HG02885 (cell line): ENCODE data around the gene POLK.
"Not testable (repeated sequence)": the region's sequence is repeated elsewhere in the genome, so short reads cannot be mapped to it uniquely, and the experiment has no call there.

Experiments
- ATAC-seq: cut with Tn5 transposase; IDR thresholded peaks from one replicate; pipeline ENCODE4 v1.9.1; 2021; ENCODE audit warnings: mild to moderate bottlenecking; ENCODE audit not compliant: unreplicated experiment, poor library complexity

Gene POLK

GRCh38 chr5:75603371-75603770 lies 91.7 kb downstream of the POLK start:
- no peak for ATAC-seq

GRCh38 chr5:75603821-75604220 lies 92.1 kb downstream of the POLK start:
- no peak for ATAC-seq

DNA sequence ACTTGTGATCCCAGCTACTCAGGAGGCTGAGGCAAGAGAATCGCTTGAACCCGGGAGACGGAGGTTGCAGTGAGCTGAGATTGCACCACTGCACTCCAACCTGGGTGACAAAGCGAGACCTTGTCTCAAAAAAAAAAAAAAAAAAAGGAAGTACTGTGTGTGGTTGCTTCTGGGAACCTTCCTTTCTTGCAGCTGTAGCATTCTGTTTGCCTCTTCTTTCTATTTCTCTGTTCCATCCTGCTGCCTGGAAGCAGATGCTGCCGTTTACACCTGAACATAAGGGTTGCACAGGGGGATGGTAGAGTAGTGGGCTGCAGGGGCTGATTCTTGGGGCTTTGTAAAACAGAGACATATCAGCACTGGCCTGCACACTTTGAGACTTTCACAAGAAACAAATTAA lies 95.7 kb downstream of the POLK start:
- not testable (repeated sequence) for ATAC-seq

- ATAC-seq, result no peak
Measured at GRCh38 chr5:75608870-75609269, 97.2 kb downstream of the POLK start.

GRCh38 chr5:75610201-75610600 lies 98.5 kb downstream of the POLK start:
- ATAC-seq, result no peak

DNA sequence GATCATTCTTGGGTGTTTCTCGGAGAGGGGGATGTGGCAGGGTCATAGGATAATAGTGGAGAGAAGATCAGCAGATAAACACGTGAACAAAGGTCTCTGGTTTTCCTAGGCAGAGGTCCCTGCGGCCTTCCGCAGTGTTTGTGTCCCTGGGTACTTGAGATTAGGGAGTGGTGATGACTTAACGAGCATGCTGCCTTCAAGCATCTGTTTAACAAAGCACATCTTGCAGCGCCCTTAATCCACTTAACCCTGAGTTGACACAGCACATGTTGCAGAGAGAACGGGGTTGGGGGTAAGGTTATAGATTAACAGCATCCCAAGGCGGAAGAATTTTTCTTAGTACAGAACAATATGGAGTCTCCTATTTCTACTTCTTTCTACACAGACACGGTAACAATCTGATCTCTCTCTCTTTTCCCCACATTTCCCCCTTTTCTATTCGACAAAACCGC lies 99.2 kb downstream of the POLK start:
- not testable (repeated sequence) for ATAC-seq

GRCh38 chr5:75611311-75612225 lies 99.9 kb downstream of the POLK start, which contains the start of gene ANKDD1B:
TSS of gene ANKDD1B (plus strand) at chr5:75611453. CDS start at chr5:75611635, 182 bp downstream.
- ATAC-seq, result no peak

DNA sequence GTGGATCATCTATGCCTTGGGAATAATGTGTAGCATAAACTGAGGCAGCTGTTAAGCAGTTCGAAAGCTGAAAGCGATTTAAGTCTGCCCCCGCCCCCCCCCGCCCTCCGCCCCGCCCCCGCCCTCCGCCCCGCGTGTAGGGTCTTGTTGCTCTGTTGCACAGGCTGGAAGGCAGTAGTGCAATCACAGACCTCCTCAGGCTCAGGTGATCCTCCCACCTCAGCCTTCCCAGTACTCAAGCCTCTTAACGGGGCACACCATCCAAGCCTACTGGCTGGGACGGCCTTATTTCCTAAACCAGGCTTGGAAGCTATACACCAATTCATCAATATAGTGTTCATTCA lies 100.5 kb downstream of the POLK start:
- no peak for ATAC-seq

DNA sequence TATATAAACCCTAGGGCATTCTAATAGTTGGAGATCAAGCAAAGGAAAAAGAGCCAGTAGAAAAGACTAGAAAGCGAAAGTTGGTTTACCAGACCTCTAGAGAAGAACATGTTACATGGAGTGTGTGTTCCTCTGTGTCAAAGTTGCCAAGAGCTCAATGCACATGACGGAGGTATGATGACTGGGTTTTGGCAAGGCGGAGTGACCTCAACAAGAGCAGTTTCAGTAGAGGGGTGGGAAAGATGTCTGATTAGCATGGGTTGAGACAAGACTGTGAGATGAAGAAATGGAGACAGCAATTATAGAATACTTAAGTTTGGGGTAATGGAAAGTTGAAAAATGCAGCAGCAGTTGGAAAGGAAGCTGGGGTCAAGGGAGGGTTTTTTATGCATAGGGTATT lies 101.2 kb downstream of the POLK start:
- no peak for ATAC-seq

DNA sequence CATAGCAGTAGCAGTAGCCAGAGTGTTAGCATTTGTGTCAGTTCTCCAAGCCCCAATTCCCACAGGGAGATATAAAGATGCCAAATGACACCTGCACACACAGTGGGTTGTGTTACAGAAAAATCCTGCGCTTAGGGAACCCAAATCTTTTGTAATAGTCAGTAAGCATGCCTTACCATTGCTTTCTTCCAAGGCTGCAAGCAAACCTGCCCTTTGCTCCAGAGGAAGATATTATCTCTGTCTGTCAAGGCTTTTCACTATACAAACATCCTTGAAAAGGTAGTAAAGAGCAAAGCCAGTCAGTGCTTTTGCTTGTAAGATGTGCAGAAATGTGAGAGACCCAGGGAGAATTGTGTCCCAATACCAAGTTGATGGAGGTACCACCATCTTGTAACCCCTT lies 102.5 kb downstream of the POLK start:
- no peak for ATAC-seq

GRCh38 chr5:75616371-75616881 lies 104.7 kb downstream of the POLK start:
- no peak for ATAC-seq

DNA sequence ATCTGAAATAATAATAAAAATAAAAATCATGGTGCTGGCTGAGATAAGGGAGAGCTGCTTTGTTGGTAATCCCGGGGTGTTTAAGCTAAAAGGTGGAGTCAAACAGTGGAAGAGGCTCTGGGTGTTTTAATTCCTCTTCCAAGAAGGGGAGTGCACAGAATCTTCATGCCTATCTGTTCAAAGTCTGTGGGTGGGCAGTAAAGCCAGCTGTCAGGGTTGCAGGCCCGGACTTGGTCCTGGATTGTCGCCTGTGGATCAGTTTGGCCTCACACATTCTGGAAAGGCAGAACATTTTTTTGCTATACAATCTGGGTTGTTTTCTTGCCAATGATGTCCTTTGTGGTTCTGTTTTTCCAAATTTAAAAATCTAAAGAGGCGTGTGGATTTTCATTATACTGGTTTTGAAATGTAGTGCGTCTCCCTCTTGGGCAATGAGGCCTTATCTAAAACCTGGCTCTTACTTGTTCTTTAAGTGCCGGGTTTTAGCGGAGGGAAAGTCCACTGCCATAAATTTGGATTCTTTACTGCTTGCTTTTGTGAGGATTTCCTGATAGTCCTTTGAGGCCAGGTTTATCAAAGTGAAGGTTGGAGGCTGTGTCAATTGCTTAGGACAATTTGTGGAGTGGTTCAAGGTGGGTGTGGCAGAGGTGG lies 105.4 kb downstream of the POLK start:
- no peak for ATAC-seq

- no peak for ATAC-seq
Measured at GRCh38 chr5:75617736-75618352, 106.2 kb downstream of the POLK start.

DNA sequence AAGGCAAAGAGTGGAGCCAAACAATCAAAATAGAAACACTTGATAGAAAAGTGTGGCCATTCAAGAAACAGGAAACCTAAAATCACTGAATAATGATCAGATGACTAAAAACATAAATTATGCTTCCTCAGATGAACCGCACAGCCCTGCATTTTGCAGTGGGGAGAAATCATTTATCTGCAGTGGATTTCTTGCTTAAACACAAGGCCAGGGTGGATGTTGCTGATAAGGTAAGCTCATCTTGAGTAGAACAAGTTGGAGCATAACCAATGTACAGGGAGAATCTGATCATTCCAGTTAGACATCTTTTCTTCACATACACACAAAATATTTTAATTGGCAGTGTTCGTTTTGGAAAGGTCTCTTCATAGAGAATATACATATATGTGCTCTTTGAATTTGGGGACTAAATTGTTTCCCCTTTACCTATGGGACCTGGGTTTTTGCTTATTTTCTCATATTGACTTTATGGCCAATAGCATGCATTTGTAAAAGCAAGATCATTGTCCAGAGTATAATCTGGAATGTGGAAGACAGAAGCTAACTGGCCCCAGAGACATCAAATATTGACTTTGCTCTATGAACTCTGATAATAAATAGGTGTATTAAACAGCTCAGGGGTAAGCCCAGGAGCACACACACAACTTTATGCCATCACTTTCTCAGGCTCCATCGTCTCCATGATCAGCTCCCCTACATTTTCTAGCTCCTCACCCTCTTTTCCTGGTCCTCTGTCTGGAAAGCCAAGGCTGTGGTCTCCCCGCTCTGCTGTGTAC lies 108.7 kb downstream of the POLK start:
- ATAC-seq, result no peak

- no peak for ATAC-seq
Measured at GRCh38 chr5:75622564-75622963, 110.9 kb downstream of the POLK start.

DNA sequence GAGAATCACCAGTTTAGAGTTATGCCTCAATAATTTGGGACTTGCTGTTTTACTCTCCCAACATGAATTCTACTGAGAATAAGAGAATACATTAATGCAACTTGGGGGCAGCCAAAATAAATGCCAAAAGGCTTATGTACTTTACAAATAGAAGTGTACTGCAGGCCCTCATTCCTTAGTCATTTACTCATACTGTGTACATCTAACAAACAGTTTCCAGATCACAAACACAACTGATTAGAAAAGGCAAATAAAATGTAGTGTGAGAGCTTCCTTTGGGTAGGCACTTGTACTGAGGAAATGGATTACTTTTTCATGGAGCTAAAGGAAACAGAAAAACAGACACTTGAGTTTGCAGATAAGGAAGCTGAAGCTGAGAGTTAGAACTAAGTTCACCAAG lies 112.2 kb downstream of the POLK start:
- no peak for ATAC-seq

DNA sequence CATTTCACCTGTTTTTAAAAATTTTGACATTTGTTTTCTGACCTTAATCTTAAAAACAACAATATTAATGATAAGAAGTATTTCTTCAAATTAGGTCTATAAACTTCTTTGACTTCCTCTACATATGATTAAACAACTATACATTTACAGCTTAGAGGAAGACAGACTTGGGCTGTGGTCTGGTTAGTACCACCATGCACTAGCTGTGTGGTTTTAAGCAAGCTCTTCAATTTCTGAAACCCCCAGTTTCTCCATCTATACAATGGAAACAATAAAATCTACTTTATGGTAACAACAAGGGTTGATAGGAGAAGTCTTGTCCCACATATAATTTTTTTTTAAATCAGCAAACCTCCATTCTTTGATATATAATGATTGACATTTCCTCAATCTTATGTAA lies 115.3 kb downstream of the POLK start:
- no peak for ATAC-seq

GRCh38 chr5:75627801-75628200 lies 116.1 kb downstream of the POLK start:
- ATAC-seq, result no peak

DNA sequence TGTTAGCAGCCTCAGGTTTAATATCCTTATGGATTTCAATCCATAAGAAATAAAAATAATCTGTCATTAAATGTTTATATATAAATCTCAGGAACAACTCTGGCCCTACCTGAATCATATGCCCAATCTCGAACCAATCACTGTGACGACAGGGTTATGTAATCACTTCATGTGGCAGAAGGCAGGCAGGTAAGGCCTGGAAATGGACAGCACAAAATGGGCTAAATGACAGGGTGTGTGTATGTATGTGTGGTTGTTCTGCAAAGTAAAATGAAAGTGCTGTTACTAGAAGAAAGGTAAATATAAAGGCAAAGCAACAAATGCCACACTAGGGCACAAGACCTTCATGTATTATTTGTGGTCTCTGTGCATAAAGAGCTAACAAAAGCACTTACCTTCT lies 119.2 kb downstream of the POLK start:
- ATAC-seq, result no peak

GRCh38 chr5:75632321-75632720 lies 120.6 kb downstream of the POLK start:
- ATAC-seq, result no peak
